Stimulated activated CD8-positive, alpha-beta memory T cell treated with anti-CD3 and anti-CD28 coated beads, Interleukin-4, amount 100 ng/mL, for 4 hours (primary cell): ENCODE measurements around the gene EPHX1.
A peak's percentile ranks its signal among the peaks of the same experiment; 100 is the strongest.

Source experiments
- DNase-seq, 2 donors: peaks; one replicate each; pipeline ENCODE4 v3.0.0-alpha.2; 2020; ENCODE audit warnings: low read depth in 2 of 2, low spot score in 1 of 2

EPHX1 gene

DNA sequence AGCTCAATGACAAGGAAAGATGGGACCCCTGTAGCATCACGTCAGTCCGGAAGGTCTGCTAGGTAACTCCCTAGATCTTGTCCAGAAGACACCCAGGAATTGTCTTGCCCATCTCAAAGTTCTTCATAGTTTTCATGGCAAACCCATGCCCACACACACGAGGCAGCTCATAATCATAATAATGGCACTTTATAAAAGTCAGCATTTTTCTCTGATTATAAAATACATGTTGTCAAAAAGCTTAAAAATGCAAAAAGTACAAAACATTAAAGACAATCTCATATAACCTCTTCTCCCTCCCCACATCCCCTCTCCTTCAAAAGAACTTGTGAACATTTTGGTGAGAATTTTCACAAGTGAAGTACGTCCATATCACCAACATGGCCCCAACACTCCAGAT, 30.8 kb downstream of the EPHX1 start:
- no peak for DNase-seq

DNA sequence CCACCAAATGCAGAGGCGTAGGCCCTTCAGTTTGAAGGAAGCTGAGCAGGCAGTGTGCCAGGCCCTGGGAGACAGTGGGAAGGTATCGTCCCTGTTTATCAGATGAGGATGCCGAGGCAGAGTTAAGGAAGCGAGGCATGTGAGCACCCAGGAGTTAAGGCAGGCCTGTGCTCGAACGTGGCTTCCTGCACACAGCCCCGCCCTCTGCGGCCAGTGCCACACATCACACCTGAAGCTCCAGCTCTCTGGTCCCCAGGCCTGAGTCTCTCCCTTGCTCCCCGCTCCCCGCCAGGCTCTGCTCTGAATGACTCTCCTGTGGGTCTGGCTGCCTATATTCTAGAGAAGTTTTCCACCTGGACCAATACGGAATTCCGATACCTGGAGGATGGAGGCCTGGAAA, 32.1 kb downstream of the EPHX1 start:
- DNase-seq = no peak

DNA sequence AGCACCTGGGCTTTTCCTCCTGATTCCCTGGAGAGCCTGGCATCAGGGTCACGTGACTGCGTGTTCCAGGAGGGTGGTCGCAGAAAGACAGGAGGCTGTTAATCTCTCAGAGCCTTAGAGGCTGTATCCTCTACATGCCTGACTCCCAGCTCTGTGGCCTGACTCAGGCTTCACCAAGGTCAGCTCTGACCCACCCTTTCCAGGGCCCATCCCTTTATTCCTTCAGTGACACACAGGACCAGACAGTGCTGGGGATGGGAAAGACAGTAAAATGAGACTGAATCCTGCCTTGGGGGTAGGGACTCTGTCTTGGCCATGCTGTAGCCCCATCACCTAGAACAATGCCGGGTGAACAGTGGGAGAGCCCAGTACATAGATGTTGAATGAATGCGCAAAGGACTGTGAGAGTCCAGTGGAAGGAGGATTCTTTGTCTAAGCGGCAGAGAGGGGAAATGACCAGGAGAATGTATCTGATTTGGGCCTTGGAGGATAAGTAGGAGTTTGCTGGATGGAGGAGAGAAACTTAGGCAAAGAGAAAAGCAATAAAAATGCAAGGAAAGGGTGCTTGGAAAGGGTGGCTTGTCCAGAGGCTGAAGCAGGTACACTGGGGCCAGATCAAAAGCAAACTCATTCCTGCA, 33.0 kb downstream of the EPHX1 start:
- no peak for DNase-seq

DNA sequence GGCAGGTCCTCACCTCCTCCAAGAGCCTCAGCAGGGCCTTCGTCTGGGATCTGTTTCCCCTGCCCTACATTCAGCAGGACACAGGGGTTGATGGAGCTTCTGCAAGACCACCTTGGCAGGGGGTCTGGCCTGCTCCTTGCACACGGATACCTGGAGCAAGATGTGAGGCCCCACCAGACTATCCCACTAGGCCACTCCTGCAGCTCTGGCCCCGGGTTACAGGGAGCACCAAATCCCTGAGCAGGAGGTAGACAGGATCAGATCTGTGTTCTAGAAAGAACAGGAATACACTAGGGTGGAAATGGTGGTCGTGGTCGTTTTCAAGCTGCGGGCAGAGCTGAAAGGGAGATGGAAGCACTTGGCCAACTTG, 33.5 kb downstream of the EPHX1 start:
- DNase-seq = no peak

DNA sequence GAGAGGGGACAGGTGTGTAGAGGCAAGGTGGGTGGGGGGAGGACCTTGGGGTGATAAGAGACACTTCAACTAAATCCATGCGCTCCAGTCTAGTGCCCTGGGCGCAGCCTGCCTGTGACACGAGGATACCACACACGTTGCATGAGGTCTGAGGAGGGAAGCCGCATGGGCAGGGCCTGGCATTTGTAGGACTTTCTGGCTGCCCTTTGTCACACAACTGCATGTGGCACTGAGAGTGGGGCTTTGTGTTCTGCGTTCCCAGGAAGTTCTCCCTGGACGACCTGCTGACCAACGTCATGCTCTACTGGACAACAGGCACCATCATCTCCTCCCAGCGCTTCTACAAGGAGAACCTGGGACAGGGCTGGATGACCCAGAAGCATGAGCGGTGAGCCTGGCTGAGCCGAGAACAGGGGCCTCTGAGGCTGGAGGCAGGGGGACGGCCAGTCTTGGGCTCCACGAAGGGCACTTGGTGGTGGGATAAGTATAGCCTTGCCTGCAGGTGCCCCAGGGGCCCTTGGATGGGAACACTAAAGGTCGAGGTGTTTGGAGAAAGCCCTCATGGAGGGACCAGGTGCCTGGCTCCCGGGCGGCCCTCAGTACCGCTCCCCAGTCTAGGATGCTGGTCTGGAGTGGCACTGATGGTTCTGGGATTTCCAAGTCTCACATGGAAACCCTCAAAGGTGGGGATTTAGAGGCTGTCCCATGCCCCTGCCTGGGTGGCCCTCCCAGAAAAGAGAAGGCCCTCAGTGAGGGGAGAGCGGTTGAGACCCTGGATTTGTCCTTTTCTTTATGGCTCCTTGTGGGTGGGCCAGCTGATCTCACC, 34.5 kb downstream of the EPHX1 start:
- DNase-seq = no peak

DNA sequence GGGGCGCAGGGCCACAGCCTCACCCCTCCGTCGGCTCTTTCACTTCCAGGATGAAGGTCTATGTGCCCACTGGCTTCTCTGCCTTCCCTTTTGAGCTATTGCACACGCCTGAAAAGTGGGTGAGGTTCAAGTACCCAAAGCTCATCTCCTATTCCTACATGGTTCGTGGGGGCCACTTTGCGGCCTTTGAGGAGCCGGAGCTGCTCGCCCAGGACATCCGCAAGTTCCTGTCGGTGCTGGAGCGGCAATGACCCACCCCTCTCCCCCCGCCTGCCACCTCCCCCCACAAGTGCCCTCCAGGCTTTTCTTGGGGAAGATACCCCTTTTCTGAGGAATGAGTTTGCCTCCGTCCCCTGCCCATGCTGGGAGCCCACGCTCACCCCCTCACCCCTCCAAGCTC, 35.2 kb downstream of the EPHX1 start:
- no peak for DNase-seq

DNA sequence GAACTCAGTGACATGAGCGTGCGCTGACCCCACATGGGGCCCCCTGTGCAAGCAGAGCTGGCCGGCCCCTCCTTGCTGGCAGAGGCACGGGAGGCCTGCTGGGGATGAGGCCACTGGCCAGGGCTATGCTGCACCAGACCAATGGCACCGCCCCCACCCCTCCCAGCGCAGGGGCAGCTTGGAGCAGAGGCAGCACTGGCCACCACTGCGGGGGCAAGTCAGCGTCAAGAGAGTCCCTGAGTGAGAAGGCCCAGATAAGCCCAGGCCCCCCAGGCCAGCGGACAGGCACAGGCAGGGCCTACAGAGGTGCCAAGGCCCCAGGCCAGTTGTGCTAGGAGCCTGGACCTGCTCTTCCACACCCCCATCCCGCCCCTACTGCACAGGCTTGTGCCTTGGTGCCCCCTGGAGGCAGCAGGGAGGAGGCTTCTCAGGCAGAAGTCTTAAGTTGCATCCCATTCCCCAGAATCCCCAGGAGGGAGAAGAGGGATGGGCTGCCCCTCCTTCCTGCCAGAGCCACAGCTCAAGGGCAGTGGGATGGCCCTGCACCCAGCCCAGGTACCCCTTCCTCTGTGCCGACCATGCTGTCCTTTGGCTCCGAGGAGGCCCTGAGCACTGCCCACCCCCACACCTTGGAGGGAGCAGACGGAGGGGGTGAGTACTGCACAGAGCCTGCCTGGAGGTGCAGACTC, 35.8 kb downstream of the EPHX1 start:
- DNase-seq = no peak

DNA sequence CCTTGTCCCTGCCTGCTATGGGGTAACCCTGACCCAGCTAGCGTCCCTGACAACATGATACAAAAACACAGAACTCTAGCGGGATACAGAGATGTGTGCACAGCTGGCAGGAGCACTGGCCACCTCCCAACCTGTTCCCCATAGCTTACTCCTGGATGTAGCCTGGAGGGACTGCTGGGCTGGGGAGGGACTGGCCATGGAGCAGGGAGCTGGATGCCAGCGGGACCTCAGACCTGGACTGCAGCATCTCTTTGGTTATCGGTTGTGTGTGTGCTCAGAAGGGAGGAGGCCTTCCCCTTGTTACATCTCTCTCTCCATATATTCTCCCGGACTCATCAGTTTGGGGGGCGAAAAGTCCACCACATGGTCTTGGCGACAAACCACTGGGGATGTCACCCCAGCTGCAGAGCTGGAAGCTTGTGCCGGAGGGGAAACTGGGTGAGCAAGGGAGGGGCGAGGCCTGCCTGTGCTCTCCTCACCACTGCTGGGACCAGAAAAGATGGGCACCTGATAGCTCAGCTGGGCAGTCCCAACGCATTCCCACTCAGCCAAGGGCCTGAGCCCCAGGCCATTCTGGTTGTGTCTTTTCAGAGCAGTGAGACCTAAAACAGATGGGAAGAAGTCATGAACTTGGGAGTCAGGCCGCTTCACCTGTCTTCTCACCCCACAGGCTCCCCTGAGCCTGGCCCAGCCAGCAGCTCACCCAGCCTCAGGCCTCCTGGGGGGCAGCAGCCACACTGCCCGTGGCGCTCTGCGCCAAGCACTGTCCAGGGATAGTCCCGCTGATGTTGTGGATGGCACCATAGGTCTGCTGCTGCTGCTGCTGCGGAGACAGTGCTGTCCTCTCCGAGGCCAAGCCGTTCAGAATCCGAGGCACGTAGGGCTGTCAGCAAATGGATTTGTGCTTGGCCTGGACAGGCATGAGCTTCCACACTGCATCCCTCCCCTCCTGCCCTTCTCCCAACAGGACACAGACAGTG, 36.7 kb downstream of the EPHX1 start:
- DNase-seq = no peak

GRCh38 chr1:225847610-225848009, 37.7 kb downstream of the EPHX1 start:
- no peak for DNase-seq

- DNase-seq = no peak
Measured at GRCh38 chr1:225848030-225848955, 38.4 kb downstream of the EPHX1 start.

- DNase-seq = peak in 1 of 2 donors; percentile 27
Measured at GRCh38 chr1:225849925-225850324, 40.0 kb downstream of the EPHX1 start.

- DNase-seq = no peak
Measured at GRCh38 chr1:225850370-225850769, 40.4 kb downstream of the EPHX1 start.

DNA sequence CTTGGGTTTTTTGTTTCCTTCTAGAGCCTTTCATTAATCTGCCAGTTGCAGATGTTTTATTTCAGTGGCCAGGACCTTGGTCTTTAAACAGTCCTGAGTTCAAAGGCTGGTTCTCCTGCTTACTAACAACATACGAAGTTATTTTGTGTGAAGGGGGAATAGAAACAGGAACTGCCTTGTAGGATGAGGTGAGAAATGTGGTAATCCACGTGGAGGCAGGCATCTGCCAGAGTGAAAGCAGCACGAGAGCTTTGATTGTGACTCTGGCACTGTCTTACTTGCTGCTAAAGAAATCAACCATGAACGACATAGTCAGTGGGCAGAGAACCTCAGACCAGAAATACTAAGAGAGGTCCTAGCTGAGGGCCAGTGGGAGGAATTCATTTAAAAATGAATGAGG, 41.9 kb downstream of the EPHX1 start:
- no peak for DNase-seq

DNA sequence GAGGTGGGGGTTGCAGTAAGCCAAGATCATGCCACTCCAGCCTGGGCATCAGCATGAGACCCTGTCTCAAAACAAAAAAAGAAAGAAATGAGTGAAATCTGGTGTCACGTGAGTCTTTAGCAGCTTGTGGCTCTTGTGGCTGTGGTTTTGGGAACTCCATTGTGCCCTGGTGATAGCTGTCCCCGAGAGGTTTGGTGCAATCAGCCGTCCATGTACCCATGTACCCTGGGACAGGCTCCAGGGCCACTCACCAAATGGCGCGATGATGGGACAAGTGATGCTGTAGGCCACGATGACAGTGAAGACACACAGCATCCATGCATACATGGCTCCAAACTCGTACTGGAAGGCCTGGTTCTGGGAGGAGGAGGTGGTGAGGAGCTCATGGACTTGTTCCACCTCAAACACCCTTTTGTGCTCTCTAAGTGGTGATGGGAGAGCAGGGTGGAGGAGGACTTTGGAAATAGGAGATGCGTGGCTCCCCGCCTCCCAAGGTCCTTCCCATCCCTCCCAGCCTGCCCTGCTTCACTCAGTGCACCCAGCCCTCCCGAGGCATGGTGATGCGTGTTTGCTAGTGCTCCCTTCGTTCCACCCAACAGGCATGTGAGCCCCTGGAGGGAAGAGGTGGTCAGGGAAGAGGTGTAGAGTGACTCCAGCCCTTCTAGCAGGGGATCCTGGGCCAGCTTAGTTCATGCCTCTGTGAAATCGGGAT, 42.6 kb downstream of the EPHX1 start:
- DNase-seq = no peak

- DNase-seq = no peak
Measured at GRCh38 chr1:225853441-225853840, 43.5 kb downstream of the EPHX1 start.

GRCh38 chr1:225855503-225856300, 45.8 kb downstream of the EPHX1 start:
- DNase-seq = no peak

GRCh38 chr1:225857256-225857655, 47.3 kb downstream of the EPHX1 start:
- no peak for DNase-seq

- DNase-seq = no peak
Measured at GRCh38 chr1:225859151-225859550, 49.2 kb downstream of the EPHX1 start.

- DNase-seq = no peak
Measured at GRCh38 chr1:225860107-225860506, 50.2 kb downstream of the EPHX1 start.
